Mesangial cell (primary cell): ENCODE results near the gene UQCC3. TPM values are rescaled to one million over a fixed set of nuclear protein-coding genes. Genes with fewer than 3 reads are reported as not detected.

Experiments
- total RNA-seq: library from RNA; depleted of rRNA; stranded (reverse); fragments of >200 nt; gene quantifications from 2 replicates; pipeline ENCODE4 v1.2.3, GENCODE V29; 2015

UQCC3 gene
- 8.1 and 16.0 TPM in 2 replicates for total RNA-seq

GRCh38 chr11:62671608-62672389 is at the start of gene UQCC3, which contains the start of gene LBHD1:
Gene UQCC3, plus strand, starts transcription at chr11:62671673. Its CDS starts 73 bp downstream, at chr11:62671746.
Gene LBHD1, minus strand, starts transcription at chr11:62672267. Its CDS starts 2,236 bp downstream, at chr11:62670031.

GRCh38 chr11:62645946-62646824 is 25.3 kb upstream of the UQCC3 start, which contains the start of gene GANAB:
Gene GANAB, minus strand, starts transcription at chr11:62646613. Its CDS starts 14 bp downstream, at chr11:62646599.

GRCh38 chr11:62665075-62665598 is 6.3 kb upstream of the UQCC3 start, which contains the start of the genes C11orf98 and CSKMT:
Gene C11orf98, minus strand, starts transcription at chr11:62665210. Its CDS starts 41 bp downstream, at chr11:62665169.
Gene CSKMT, plus strand, starts transcription at chr11:62665312. Its CDS starts 568 bp downstream, at chr11:62665880.

DNA sequence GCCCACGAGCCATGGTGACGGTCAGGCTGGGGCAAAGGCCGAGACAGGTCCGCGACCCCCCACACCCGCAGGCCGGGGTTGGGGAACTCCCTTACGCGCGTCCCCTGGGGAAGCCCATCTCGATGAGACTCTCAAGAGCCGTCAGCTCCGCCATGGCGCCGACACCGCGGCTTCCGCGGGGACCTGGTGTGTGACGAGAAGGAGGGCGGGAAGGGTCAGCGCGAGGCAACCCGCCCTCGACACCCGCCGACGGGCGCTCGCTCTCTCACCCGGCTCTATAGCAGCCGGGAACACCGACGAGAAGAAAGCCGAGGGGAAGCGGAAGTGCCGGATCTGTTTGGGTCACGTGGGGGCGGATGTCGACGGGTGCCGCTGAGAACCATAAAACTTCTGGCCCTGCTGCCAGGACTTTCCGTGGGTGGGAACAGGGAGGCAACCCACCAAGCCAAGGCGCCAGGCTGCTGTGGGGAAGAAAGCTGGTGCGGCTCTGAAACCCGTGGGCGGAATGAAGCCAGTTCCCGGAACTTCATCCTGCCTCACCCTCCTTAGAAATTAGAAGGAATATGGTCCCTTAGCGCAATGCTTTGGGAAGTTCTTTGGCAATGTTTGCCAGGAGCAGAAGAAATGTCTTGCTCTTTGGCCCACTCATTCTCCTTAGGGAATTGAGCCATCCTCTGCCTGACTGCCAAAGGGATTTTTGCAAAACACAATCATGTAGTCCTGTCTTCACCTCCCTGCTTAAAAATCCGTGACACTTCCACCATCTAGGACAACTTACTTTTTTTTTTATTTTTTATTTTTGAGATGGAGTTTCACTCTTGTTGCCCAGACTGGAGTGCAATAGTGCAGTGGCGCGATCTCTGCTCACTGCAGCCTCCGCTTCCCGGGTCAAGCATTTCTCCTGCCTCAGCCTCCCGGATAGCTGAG is 7.6 kb downstream of the UQCC3 start, which contains the start of gene UBXN1:
UBXN1 (minus strand) TSS at position 304 of the 927 bp plus-strand sequence; CDS start at position 154, 150 bp downstream.

GRCh38 chr11:62689421-62690183 is 18.1 kb downstream of the UQCC3 start, which contains the start of gene LRRN4CL:
Gene LRRN4CL, minus strand, starts transcription at chr11:62689530. Its CDS starts 1,022 bp downstream, at chr11:62688508.

GRCh38 chr11:62707277-62707861 is 35.9 kb downstream of the UQCC3 start, which contains the start of the genes BSCL2 and GNG3:
Gene BSCL2, minus strand, starts transcription at chr11:62707424. Its CDS starts 229 bp downstream, at chr11:62707195.
Gene GNG3, plus strand, starts transcription at chr11:62707676. Its CDS starts 620 bp downstream, at chr11:62708296.

Other genes starting within 250 kb of the UQCC3 start
- 374 and 612 TPM in 2 replicates for gene AHNAK, start 124.9 kb upstream of the UQCC3 start, total RNA-seq
- 1,289 and 1,470 TPM in 2 replicates for gene EEF1G, start 97.8 kb upstream of the UQCC3 start, total RNA-seq
- 6.8 and 14.1 TPM in 2 replicates for gene TUT1, start 80.2 kb upstream of the UQCC3 start, total RNA-seq
- 88.7 and 132 TPM in 2 replicates for gene MTA2, start 69.8 kb upstream of the UQCC3 start, total RNA-seq
- gene EML3, start 58.9 kb upstream of the UQCC3 start, total RNA-seq: 24.4 and 37.3 TPM in 2 replicates
- gene ROM1, start 58.4 kb upstream of the UQCC3 start, total RNA-seq: 1.1 and 5.7 TPM in 2 replicates
- 55.9 and 75.9 TPM in 2 replicates for gene B3GAT3, start 49.7 kb upstream of the UQCC3 start, total RNA-seq
- gene GANAB, start 25.1 kb upstream of the UQCC3 start, total RNA-seq: 213 and 293 TPM in 2 replicates
- gene INTS5, start 18.4 kb upstream of the UQCC3 start, total RNA-seq: 26.9 and 30.3 TPM in 2 replicates
- gene C11orf98, start 6.5 kb upstream of the UQCC3 start, total RNA-seq: 46.0 and 120 TPM in 2 replicates
- 4.9 and 6.3 TPM in 2 replicates for gene CSKMT, start 6.4 kb upstream of the UQCC3 start, total RNA-seq
- gene LBHD1, start 594 bp downstream of the UQCC3 start, total RNA-seq: 4.1 and 6.0 TPM in 2 replicates
- 130 and 271 TPM in 2 replicates for gene UBXN1, start 7.4 kb downstream of the UQCC3 start, total RNA-seq
- gene LRRN4CL, start 17.9 kb downstream of the UQCC3 start, total RNA-seq: 0.16 and 0.38 TPM in 2 replicates
- 38.5 and 73.0 TPM in 2 replicates for gene BSCL2, start 35.8 kb downstream of the UQCC3 start, total RNA-seq
- gene GNG3, start 36.0 kb downstream of the UQCC3 start, total RNA-seq: not detected in 2 replicates
- gene HNRNPUL2, start 55.8 kb downstream of the UQCC3 start, total RNA-seq: 12.0 and 14.0 TPM in 2 replicates
- gene TTC9C, start 56.8 kb downstream of the UQCC3 start, total RNA-seq: 32.1 and 37.5 TPM in 2 replicates
- 8.5 and 17.1 TPM in 2 replicates for gene ZBTB3, start 82.5 kb downstream of the UQCC3 start, total RNA-seq
- 110 and 131 TPM in 2 replicates for gene POLR2G, start 89.9 kb downstream of the UQCC3 start, total RNA-seq
- 20.4 TPM in 2 replicates for gene TAF6L, start 99.7 kb downstream of the UQCC3 start, total RNA-seq
- gene TMEM179B, start 115.7 kb downstream of the UQCC3 start, total RNA-seq: 63.1 and 78.8 TPM in 2 replicates
- gene TMEM223, start 120.3 kb downstream of the UQCC3 start, total RNA-seq: 27.4 and 38.3 TPM in 2 replicates
- 25.4 and 30.7 TPM in 2 replicates for gene NXF1, start 133.8 kb downstream of the UQCC3 start, total RNA-seq
- gene STX5, start 160.4 kb downstream of the UQCC3 start, total RNA-seq: 28.8 and 36.9 TPM in 2 replicates
- gene TEX54, start 161.2 kb downstream of the UQCC3 start, total RNA-seq: not detected in 2 replicates
- 46.3 and 77.6 TPM in 2 replicates for gene WDR74, start 167.9 kb downstream of the UQCC3 start, total RNA-seq
- 188 and 230 TPM in 2 replicates for gene SLC3A2, start 209.2 kb downstream of the UQCC3 start, total RNA-seq
- not detected in 2 replicates for gene CHRM1, start 249.7 kb downstream of the UQCC3 start, total RNA-seq